OCI-LY7 (cell line): ENCODE results near the gene SDCCAG8.

ENCODE experiments used
- CTCF ChIP-seq: fragments of 200-600 bp; sonication (generic); conservative IDR thresholded peaks from 2 replicates; pipeline ENCODE4 v1.5.1; 2014; ENCODE audit warnings: mild to moderate bottlenecking, antibody characterized with exemption, low read length, moderate library complexity, mixed read lengths
- EZH2phosphoT487 ChIP-seq: fragments of 200-600 bp; sonication (generic); IDR thresholded peaks from 2 replicates; pipeline ENCODE4 v1.6.1; 2018; ENCODE audit warnings: low read depth, borderline replicate concordance, mild to moderate bottlenecking, mixed run types, antibody characterized with exemption, low read length, moderate library complexity, mixed read lengths

- no peak for TF ChIP-seq CTCF
- no peak for TF ChIP-seq EZH2phosphoT487
Observed at GRCh38 chr1:243420016-243420945, 164.4 kb downstream of the SDCCAG8 start.
